Lung (tissue), 12 donors: Measurements from ENCODE around the gene NDUFS8. TPM values are rescaled to one million over a fixed set of nuclear protein-coding genes. Genes with fewer than 3 reads are reported as not detected.

Source experiments
- ATAC-seq: fragments of 200-7000 bp; cut with Tn5 transposase; one replicate; pipeline ENCODE4 v1.9.1; 2020; ENCODE audit warnings: moderate number of reproducible peaks; ENCODE audit not compliant: insufficient read depth, low FRiP score
- DNase-seq, 3 donors: peaks; one replicate each; pipeline ENCODE4 v3.0.0-alpha.2; 2013 to 2017
- H3K27ac ChIP-seq, 2 donors: one replicate each; pipeline ENCODE4 v1.5.1; 2013; ENCODE audit warnings: mild to moderate bottlenecking in 2 of 2, moderate library complexity in 2 of 2, control low read depth in 1 of 2, inconsistent platforms in 1 of 2, low read depth in 1 of 2, low read length in 1 of 2
- H3K27me3 ChIP-seq, 3 donors: one replicate each; pipeline ENCODE4 v1.5.1; 2013; ENCODE audit warnings: low read length in 2 of 3; ENCODE audit not compliant: control insufficient read depth in 3 of 3, insufficient read depth in 3 of 3
- H3K36me3 ChIP-seq, 4 donors: one replicate each; pipeline ENCODE4 v1.5.1; 2013; ENCODE audit warnings: low read length in 4 of 4, mild to moderate bottlenecking in 1 of 4, moderate library complexity in 1 of 4; ENCODE audit not compliant: control insufficient read depth in 4 of 4, insufficient read depth in 4 of 4
- H3K4me1 ChIP-seq, 5 donors: one replicate each; pipeline ENCODE4 v1.5.1; 2013; ENCODE audit warnings: low read length in 5 of 5, mild to moderate bottlenecking in 2 of 5, moderate library complexity in 1 of 5; ENCODE audit not compliant: control insufficient read depth in 5 of 5, insufficient read depth in 5 of 5
- H3K4me3 ChIP-seq: one replicate; pipeline ENCODE4 v1.5.1; 2013; ENCODE audit warnings: mild to moderate bottlenecking, control low read depth, moderate library complexity
- H3K9ac ChIP-seq, 2 donors: one replicate each; pipeline ENCODE4 v1.5.1; 2013; ENCODE audit warnings: low read length in 2 of 2, control low read depth in 1 of 2; ENCODE audit not compliant: insufficient read depth in 1 of 2
- H3K9me3 ChIP-seq, 4 donors: one replicate each; pipeline ENCODE4 v1.5.1; 2013; ENCODE audit warnings: low read length in 3 of 4, mild to moderate bottlenecking in 1 of 4, moderate library complexity in 1 of 4; ENCODE audit not compliant: control insufficient read depth in 4 of 4, insufficient read depth in 3 of 4
- CTCF ChIP-seq: IDR thresholded peaks from 2 replicates; pipeline ENCODE4 v1.5.1; 2012; ENCODE audit warnings: mild to moderate bottlenecking; ENCODE audit errors: control extremely low read depth, extremely low read depth
- WGBS, 2 donors: extraction: QIAGEN DNeasy Blood & Tissue Kit; methylation state at CpG; one replicate each; pipeline ENCODE4 v1.1.7; 2013; 5-methylcytosine and 5-hydroxymethylcytosine counted together
- polyA plus RNA-seq, 2 donors: library from polyadenylated mRNA; stranded (reverse); fragments of 200-250 nt; gene quantifications; one replicate each; pipeline ENCODE4 v1.2.1, GENCODE V29; 2013
- total RNA-seq, 2 donors: library from RNA; depleted of rRNA in 1 of 2; stranded (reverse); fragments of >200 nt in 1 of 2; gene quantifications; one replicate each; pipeline ENCODE4 v1.2.1, GENCODE V29; 2014 to 2021
- donor health status: control.
- donor health status: control.
- donor health status: Bipolar disorder and iron deficiency.
- donor health status: healthy.
- donor health status: DM: yes; HTN: yes; CAD: no.

Gene NDUFS8
- total and polyA plus RNA-seq, 4 donors = 57.8 to 180 (median 145) TPM

GRCh38 chr11:68048681-68049508 is 18.4 kb downstream of the NDUFS8 start:
- no peak overlapping the region for H3K9ac ChIP-seq
- no peaks in the 10 kb centered on the region for H3K9me3 ChIP-seq
- 92 to 94% methylated on average over 35 of the region's 35 CpGs for WGBS, 2 donors
- TF ChIP-seq CTCF = no peak
- H3K4me3 ChIP-seq = no peak overlapping the region
- H3K36me3 ChIP-seq = peaks cover 0 to 76% (median 3%) of the 10 kb centered on the region in 4 donors
- H3K4me1 ChIP-seq = peaks cover 0 to 9% (median 0%) of the 10 kb centered on the region in 5 donors
- H3K27me3 ChIP-seq = no peaks in the 10 kb centered on the region
- no peak for ATAC-seq
- DNase-seq = no peak
- no peak overlapping the region for H3K27ac ChIP-seq

- TF ChIP-seq CTCF = no peak
- Histone ChIP-seq H3K4me1 (peaks cover 0 to 9% (median 0%) of the 10 kb centered on the region in 5 donors), H3K27me3 (no peaks in the 10 kb centered on the region), H3K4me3 (no peak overlapping the region), H3K9ac (no peak overlapping the region), H3K9me3 (no peaks in the 10 kb centered on the region), H3K27ac (no peak overlapping the region), H3K36me3 (peaks cover 0 to 69% (median 2%) of the 10 kb centered on the region in 4 donors)
- no peak for DNase-seq
- 93 to 97% methylated on average over 36 to 40 of the region's 40 CpGs for WGBS, 2 donors
- no peak for ATAC-seq
Observed at GRCh38 chr11:68049509-68050370, 19.3 kb downstream of the NDUFS8 start.

GRCh38 chr11:68050371-68050841 is 19.9 kb downstream of the NDUFS8 start:
- Histone ChIP-seq H3K27me3 (no peaks in the 10 kb centered on the region), H3K4me3 (no peak overlapping the region), H3K9ac (no peak overlapping the region), H3K36me3 (peaks cover 0 to 63% (median 2%) of the 10 kb centered on the region in 4 donors), H3K27ac (no peak overlapping the region), H3K9me3 (no peaks in the 10 kb centered on the region), H3K4me1 (peaks cover 0 to 9% (median 0%) of the 10 kb centered on the region in 5 donors)
- no peak for TF ChIP-seq CTCF
- ATAC-seq = no peak
- DNase-seq = no peak
- 96% methylated on average over 16 to 18 of the region's 18 CpGs for WGBS, 2 donors
